Hematopoietic multipotent progenitor cell treated with erythropoietin and hydrocortisone succinate and interleukin-3 and kit ligand, for 6 days (in vitro differentiated cells): Measurements from ENCODE around the gene TRIM71.
"Not testable (repeated sequence)": the region's sequence is repeated elsewhere in the genome, so short reads cannot be mapped to it uniquely, and the experiment has no call there.

Experiments used
- DNase-seq: peaks from one replicate; pipeline ENCODE4 v3.0.0-alpha.2; 2015

The TRIM71 gene

DNA sequence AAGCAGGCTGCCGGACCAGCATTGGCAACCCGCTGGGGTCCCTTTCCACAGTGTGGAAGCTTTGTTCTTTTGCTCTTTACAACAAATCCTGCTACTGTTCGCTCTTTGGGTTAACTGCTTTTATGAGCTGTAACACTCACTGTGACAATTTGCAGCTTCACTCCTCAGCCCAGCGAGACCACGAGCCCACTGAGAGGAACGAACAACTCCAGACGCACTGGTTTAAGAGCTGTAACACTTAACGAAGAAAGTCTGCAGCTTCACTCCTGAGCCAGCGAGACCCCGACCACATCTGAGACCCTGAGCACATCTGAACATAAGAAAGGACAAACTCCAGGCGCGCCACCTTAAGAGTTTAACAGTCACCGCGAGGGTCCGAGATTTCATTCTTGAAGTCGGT, 122.9 kb downstream of the TRIM71 start:
- DNase-seq: no peak

DNA sequence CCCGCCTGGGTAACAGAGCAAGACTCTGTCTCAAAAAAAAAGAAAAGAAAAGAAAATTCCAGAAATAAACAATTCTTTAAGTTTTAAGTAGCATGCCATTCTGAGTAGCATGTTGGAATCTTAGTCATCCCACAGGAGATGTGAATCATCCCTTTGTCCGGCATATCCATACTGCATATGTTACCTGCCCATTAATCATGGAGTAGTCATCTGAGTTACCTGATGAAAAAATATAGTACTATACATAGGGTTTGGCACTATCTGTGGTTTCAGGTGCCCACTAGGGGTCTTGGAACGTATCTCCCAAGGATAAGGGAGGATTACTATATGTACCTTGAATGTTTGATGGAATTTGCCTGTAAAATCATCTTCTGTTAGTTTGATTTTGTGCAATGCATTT, 127.3 kb downstream of the TRIM71 start:
- DNase-seq: no peak

DNA sequence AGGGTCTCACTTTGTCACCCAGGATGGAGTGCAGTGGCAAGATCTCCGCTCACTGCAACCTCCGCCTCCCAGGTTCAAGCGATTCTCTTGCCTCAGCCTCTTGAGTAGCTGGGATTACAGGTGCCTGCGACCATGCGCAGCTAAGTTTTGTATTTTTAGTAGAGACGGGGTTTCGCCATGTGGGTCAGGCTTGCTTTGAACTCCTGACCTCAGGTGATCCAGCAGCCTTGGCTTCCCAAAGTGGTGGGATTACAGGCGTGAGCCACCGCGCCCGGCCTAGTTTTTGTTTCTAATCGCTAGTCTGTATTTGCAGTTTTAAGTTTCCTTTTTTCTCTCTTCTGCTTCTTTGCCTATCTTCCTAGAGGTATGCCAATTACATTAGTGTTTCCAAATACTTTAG, 127.8 kb downstream of the TRIM71 start:
- DNase-seq: not testable (repeated sequence)

DNA sequence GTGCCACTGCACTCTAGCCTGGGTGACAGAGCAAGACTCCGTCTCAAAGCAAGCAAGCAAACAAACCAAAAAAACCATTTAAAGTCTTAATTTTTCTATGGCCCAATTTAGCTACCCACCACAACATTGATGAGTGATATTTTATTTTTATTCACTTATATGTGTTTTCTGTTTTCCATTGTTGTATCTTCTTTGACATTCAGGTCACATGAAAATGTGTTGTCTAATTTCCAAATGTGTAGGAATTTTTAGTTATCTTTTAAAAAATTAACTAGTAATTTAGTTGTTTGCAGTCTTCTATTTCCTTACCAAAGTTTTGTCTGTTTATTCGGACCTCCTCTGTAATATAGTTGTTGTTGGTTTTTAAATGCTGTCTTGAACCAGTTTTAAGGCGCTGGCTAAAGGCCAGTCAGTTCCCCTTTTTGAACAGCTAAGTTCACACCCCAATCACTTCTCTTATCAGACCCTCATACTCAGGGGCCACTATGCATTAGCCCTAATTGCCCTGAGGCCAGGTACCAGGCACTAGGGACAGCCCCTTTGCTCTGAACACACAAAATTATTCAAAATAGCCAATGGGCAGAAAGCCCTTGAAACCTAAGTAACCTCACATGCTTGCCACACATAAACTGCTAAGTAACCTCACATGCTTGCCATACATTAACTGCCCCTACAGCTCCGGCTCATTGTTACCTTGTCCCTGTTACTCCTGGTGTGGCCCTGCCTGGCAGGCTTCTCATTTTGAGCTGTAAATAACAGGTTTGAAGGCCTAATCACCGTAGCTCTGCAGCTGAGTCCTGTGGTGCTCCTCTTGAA, 129.4 kb downstream of the TRIM71 start:
- DNase-seq: no peak
